ENCODE data around the gene KRTAP10-1.

- no peak for TF ChIP-seq POU2F2 (IDR thresholded peaks at IDR 0.05; ENCODE audit: low read depth, low read length)
- TF ChIP-seq POLR2A (IDR thresholded peaks at IDR 0.05; ENCODE audit: low read depth, low read length): no peak
- TF ChIP-seq POLR2AphosphoS5 (IDR thresholded peaks at IDR 0.05; ENCODE audit: low read depth, low read length): no peak
Measured at GRCh38 chr21:44490405-44490804, 49.6 kb downstream of the KRTAP10-1 start.
